Kidney (tissue), 14 donors: ENCODE measurements around the gene SIVA1. TPM values are rescaled to one million over a fixed set of nuclear protein-coding genes. Genes with fewer than 3 reads are reported as not detected.

Experiments used
- DNase-seq, 5 donors: peaks; one replicate each; pipeline ENCODE4 v3.0.0-alpha.2; 2013 to 2020
- FAIRE-seq: peaks from 2 replicates; lab custom pipeline; 2012; peaks lifted over from hg19 to GRCh38; lab: Jason Lieb, UNC
- H3K27ac ChIP-seq, 2 donors: one replicate each; pipeline ENCODE4 v1.7.0; 2013; ENCODE audit warnings: low read depth in 2 of 2, low read length in 2 of 2, inconsistent platforms in 1 of 2
- H3K27me3 ChIP-seq: one replicate; pipeline ENCODE4 v1.7.1; 2013; ENCODE audit warnings: low read length, inconsistent platforms; ENCODE audit not compliant: control insufficient read depth, insufficient read depth
- H3K36me3 ChIP-seq, 3 donors: one replicate each; pipeline versions ENCODE4 v1.7.0 to v1.7.1; 2013; ENCODE audit warnings: low read length in 3 of 3, control low read depth in 1 of 3, inconsistent platforms in 1 of 3; ENCODE audit not compliant: insufficient read depth in 3 of 3, control insufficient read depth in 2 of 3
- H3K4me1 ChIP-seq, 3 donors: one replicate each; pipeline versions ENCODE4 v1.7.0 to v1.7.1; 2013; ENCODE audit warnings: low read length in 3 of 3, inconsistent platforms in 1 of 3, low read depth in 1 of 3; ENCODE audit not compliant: control insufficient read depth in 2 of 3, insufficient read depth in 2 of 3
- H3K4me3 ChIP-seq, 3 donors: one replicate each; pipeline versions ENCODE4 v1.7.0 to v1.8.1; 2013; ENCODE audit warnings: low read length in 3 of 3, control low read depth in 1 of 3, inconsistent platforms in 1 of 3
- H3K9ac ChIP-seq, 3 donors: one replicate each; pipeline versions ENCODE4 v1.7.0 to v1.7.1; 2013; ENCODE audit warnings: low read length in 3 of 3, control low read depth in 1 of 3, inconsistent platforms in 1 of 3
- H3K9me3 ChIP-seq, 3 donors: one replicate each; pipeline versions ENCODE4 v1.7.0 to v1.7.1; 2013; ENCODE audit warnings: low read length in 3 of 3, control low read depth in 1 of 3, inconsistent platforms in 1 of 3; ENCODE audit not compliant: control insufficient read depth in 2 of 3, insufficient read depth in 1 of 3
- CTCF ChIP-seq: IDR thresholded peaks from 3 replicates; pipeline ENCODE4 v1.5.1; 2012; ENCODE audit warnings: mild to moderate bottlenecking, moderate library complexity, borderline replicate concordance; ENCODE audit not compliant: insufficient read depth; ENCODE audit errors: extremely low read depth
- intact Hi-C: fragments of 100-400 bp; cut with DNase I; formaldehyde crosslinking; loops from one replicate; pipeline ENCODE4 v1.11.1; 2022
- polyA plus RNA-seq: library from polyadenylated mRNA; stranded (reverse); fragments of 350-450 nt; fragmentation: Illumina TruSeq; extraction: RNeasy Lipid Tissue Mini Kit (QIAGEN cat#74804); gene quantifications from one replicate; pipeline ENCODE4 v1.2.3, GENCODE V29; 2014; ENCODE audit warnings: low read depth, low replicate concordance; ENCODE audit not compliant: insufficient read depth
- total RNA-seq: library from RNA; stranded (reverse); fragmentation: NEBNext Ultra II Directional; extraction: Animal tissue kit (Norgen Biotek cat#: 25700); gene quantifications from one replicate; pipeline ENCODE4 v1.2.1, GENCODE V29; 2021
- donor health status: control.
- donor health status: control.
- donor health status: control.
- donor health status: control.
- donor health status: control.
- donor health status: DM: yes; HTN: yes; CAD: no.
- donor health status: Normal renal cell carcinoma (clear cell type).

Gene SIVA1
- total and polyA plus RNA-seq, 2 donors from 2014 or later = 65.7 to 124 TPM

- Histone ChIP-seq H3K4me1 (no peaks in the 10 kb centered on the region), H3K36me3 (no peaks in the 10 kb centered on the region), H3K27me3 (no peaks in the 10 kb centered on the region), H3K9ac (no peak overlapping the region), H3K27ac (no peak overlapping the region), H3K9me3 (no peaks in the 10 kb centered on the region), H3K4me3 (no peak overlapping the region)
- no peak for FAIRE-seq
- intact Hi-C loops = no loop called here
- TF ChIP-seq CTCF = no peak
- DNase-seq = no peak
Observed at GRCh38 chr14:104786091-104786586, 33.2 kb downstream of the SIVA1 start.

- no peak for DNase-seq
- FAIRE-seq = no peak
- Histone ChIP-seq H3K9ac (no peak overlapping the region), H3K4me3 (no peak overlapping the region), H3K9me3 (no peaks in the 10 kb centered on the region), H3K27me3 (no peaks in the 10 kb centered on the region), H3K36me3 (no peaks in the 10 kb centered on the region), H3K4me1 (peaks cover 0 to 1% (median 0%) of the 10 kb centered on the region in 3 donors), H3K27ac (no peak overlapping the region)
- intact Hi-C loops = no loop called here
- TF ChIP-seq CTCF = no peak
Observed at GRCh38 chr14:104786726-104787675, 34.1 kb downstream of the SIVA1 start.

- H3K4me3 ChIP-seq = no peak overlapping the region
- no peak overlapping the region for H3K27ac ChIP-seq
- no peak overlapping the region for H3K9ac ChIP-seq
- no peak for TF ChIP-seq CTCF
- intact Hi-C loops = no loop called here
- no peaks in the 10 kb centered on the region for H3K36me3 ChIP-seq
- no peak for FAIRE-seq
- DNase-seq = no peak
- peaks cover 0 to 8% (median 3%) of the 10 kb centered on the region in 3 donors for H3K4me1 ChIP-seq
- H3K27me3 ChIP-seq = no peaks in the 10 kb centered on the region
- no peaks in the 10 kb centered on the region for H3K9me3 ChIP-seq
Observed at GRCh38 chr14:104787736-104788135, 34.8 kb downstream of the SIVA1 start.
